Right lobe of liver (tissue), 4 donors: ENCODE data around the gene CMTM6.
"Not testable (repeated sequence)": the region's sequence is repeated elsewhere in the genome, so short reads cannot be mapped to it uniquely, and the experiment has no call there.

Source experiments
- POLR2A ChIP-seq: fragments of 450-650 bp; IDR thresholded peaks from one replicate; pipeline ENCODE4 v1.6.1; 2017; ENCODE audit warnings: antibody characterized with exemption, mild to moderate bottlenecking
- TF ChIP-seq, protein P1 (sequence below), 4 donors: fragments of 200-600 bp in 3 of 4; fragments of 450-650 bp in 1 of 4; IDR thresholded peaks; one replicate each; pipeline versions ENCODE4 v1.5.1 to v1.8.0; 2016 to 2022; ENCODE audit warnings: antibody characterized with exemption in 4 of 4, mild to moderate bottlenecking in 2 of 4
- donor health status: DM: no; HTN: no; CAD: no.
- donor health status: DM: no; HTN: no; CAD: no.
- donor health status: DM: no; HTN: yes; CAD: no.

- not testable (repeated sequence) for TF ChIP-seq POLR2A
- TF ChIP-seq, protein P1, sequence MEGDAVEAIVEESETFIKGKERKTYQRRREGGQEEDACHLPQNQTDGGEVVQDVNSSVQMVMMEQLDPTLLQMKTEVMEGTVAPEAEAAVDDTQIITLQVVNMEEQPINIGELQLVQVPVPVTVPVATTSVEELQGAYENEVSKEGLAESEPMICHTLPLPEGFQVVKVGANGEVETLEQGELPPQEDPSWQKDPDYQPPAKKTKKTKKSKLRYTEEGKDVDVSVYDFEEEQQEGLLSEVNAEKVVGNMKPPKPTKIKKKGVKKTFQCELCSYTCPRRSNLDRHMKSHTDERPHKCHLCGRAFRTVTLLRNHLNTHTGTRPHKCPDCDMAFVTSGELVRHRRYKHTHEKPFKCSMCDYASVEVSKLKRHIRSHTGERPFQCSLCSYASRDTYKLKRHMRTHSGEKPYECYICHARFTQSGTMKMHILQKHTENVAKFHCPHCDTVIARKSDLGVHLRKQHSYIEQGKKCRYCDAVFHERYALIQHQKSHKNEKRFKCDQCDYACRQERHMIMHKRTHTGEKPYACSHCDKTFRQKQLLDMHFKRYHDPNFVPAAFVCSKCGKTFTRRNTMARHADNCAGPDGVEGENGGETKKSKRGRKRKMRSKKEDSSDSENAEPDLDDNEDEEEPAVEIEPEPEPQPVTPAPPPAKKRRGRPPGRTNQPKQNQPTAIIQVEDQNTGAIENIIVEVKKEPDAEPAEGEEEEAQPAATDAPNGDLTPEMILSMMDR (IDR thresholded peaks at IDR 0.05), result not testable (repeated sequence)
These were observed 63.2 kb downstream of the CMTM6 start for GRCh38 chr3:32439421-32439820.
